ENCODE results near the gene CAMSAP1.

GRCh38 chr9:135786146-135786690 lies 121.1 kb downstream of the CAMSAP1 start:
- TF ChIP-seq CTCF (IDR thresholded peaks at IDR 0.05 in 8 of 11, conservative IDR thresholded peaks at IDR 0.05 in 3 of 11), result no peak
- TF ChIP-seq POLR2A (IDR thresholded peaks at IDR 0.05), result no peak
